ENCODE results near the gene HOXA3. TPM values are rescaled to one million over a fixed set of nuclear protein-coding genes. Genes with fewer than 3 reads are reported as not detected.

The HOXA3 gene
- total RNA-seq, 3 donors from 2014 or later (not counting 1 experiment from before 2014, with no cell fraction given): 0.32 to 0.78 (median 0.35) TPM

DNA sequence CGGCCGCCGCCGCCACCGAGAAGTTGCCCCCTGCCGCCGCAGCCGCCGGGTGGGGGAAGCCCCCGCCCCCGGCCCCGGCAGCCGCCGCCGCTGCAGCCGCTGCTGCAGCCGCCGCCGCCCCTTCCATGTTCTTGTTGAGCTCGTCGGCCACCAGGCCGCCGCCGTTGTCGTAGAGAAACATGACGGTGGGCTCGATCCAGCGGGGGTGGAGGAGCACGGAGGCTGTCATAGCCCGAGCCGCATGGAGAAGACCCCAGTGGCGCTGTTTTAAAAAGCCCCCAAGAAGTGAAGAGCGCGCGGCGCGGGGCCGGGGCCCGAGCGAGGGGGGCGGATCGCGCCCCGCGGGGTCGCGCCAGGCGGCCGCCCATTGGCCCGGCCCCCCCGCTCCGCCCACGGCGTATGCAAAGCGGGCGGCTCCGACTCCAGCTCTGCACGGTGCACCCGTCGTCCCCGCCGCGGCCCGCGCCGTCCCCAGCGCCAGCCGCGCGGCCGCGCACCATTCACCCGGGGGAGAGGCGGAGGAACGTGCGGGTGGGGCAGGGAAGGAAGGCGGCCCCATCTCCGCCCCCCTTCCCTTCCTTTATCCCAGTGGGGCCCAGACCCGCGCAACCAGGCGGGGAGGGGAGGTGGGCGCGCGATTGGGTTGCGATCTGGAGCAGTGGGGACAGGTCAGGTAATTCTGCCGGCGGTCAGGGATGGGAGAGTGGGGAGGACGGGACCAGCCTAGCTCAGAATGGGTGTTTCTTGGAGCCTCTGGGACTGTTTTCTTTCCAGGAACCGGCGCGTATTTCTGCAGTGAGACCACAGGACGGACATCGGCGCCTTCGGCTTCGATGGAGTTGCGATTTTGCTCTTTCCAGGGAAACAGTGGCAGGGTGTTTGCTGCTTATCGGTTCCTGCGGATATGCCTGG, 47.7 kb upstream of the HOXA3 start, which contains the start of gene HOXA13:
Gene HOXA13, minus strand, starts transcription at position 243 of the 912 bp plus-strand sequence. Its CDS starts 14 bp downstream, at position 229.
- Histone ChIP-seq H3K27me3 (ENCODE audit: control insufficient read depth, insufficient read depth, low read length) (peaks cover 82% of the 10 kb centered on the region), H3K4me1 (ENCODE audit: control insufficient read depth, insufficient read depth, low read length) (peaks cover 38% of the 10 kb centered on the region), H3K9me3 (ENCODE audit: control insufficient read depth, insufficient read depth, low read length) (no peaks in the 10 kb centered on the region), H3K36me3 (ENCODE audit: control insufficient read depth, insufficient read depth, low read length) (no peaks in the 10 kb centered on the region), H3K4me3 (ENCODE audit: low read length) (no peak within 1 kb of the TSS), H3K27ac (ENCODE audit: low read length) (no peak within 1 kb of the TSS)
- 1% methylated on average over 96 of the region's 99 CpGs for WGBS (ENCODE audit: insufficient coverage)
- H3K4me1 Mint-ChIP-seq: peaks cover 24 to 39% of the 10 kb centered on the region in 2 donors
- H3K9me3 Mint-ChIP-seq: no peaks in the 10 kb centered on the region
- DNase-seq (peak in 1 of 2 donors; percentile 58), ATAC-seq (peak; percentile 71 to 81 (median 76))
- intact Hi-C loops (cut with micrococcal nuclease): loop anchor here (5.0 kb wide), 3 partner anchors 42 to 897 kb away; partner anchors contain the start of gene EVX1
- H3K27ac Mint-ChIP-seq: no peak within 1 kb of the TSS
- TF ChIP-seq, protein P1, sequence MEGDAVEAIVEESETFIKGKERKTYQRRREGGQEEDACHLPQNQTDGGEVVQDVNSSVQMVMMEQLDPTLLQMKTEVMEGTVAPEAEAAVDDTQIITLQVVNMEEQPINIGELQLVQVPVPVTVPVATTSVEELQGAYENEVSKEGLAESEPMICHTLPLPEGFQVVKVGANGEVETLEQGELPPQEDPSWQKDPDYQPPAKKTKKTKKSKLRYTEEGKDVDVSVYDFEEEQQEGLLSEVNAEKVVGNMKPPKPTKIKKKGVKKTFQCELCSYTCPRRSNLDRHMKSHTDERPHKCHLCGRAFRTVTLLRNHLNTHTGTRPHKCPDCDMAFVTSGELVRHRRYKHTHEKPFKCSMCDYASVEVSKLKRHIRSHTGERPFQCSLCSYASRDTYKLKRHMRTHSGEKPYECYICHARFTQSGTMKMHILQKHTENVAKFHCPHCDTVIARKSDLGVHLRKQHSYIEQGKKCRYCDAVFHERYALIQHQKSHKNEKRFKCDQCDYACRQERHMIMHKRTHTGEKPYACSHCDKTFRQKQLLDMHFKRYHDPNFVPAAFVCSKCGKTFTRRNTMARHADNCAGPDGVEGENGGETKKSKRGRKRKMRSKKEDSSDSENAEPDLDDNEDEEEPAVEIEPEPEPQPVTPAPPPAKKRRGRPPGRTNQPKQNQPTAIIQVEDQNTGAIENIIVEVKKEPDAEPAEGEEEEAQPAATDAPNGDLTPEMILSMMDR (IDR thresholded peaks at IDR 0.05): no peak
- H3K36me3 Mint-ChIP-seq: no peaks in the 10 kb centered on the region
- peaks cover 72 to 82% of the 10 kb centered on the region in 2 donors for H3K27me3 Mint-ChIP-seq (ENCODE audit: low read depth in 2 of 2)
- peak within 1 kb of the TSS; percentile 85 for H3K4me3 Mint-ChIP-seq

DNA sequence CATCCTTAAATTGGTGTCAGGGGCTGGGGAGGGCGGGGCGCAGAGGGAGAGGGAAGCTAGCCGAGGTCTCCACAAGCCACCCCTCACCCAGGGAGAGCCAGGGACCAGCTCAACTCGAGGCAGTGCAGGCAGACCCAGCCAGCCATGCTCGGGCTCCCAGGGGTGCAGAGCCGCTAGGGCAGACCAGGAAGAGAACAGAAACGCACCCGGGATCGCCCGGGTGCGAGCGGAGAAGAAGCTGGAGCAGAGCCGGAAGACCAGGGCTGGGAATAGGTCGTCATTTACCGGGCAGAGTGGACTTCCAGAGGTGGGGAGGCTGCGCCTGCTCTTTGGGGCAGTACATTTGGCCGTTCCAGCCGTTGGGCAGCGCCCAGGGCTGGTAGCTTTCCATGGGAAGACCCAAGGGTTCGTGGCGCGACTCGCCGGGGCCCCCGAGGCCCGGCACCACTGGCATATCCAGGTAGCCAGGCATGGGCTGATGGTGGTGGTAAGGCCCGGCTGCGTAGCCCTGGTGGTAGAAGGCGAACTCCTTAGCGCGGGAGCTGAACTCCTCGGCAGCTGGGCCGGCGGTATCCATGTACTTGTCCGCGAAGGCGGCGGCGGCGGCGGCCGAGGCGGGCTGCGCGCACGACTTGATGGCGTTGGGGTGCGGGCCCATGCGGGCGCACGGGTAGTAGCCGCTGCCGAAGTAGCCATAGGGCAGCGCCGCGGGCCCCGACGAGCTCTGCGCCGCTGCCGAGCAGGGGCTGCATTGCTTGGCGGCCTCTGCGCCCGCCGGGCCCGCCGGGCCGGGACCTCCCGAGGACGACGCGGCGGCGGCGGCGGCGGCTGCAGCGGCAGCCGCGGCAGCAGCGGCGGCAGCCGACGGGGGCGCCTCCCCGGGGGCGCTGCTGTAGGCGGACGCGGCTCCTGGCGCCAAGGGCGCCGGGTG, 46.8 kb upstream of the HOXA3 start:
- Mint-ChIP-seq H3K4me1 (peaks cover 18 to 34% of the 10 kb centered on the region in 2 donors), H3K9me3 (no peaks in the 10 kb centered on the region), H3K27ac (no peak overlapping the region), H3K36me3 (no peaks in the 10 kb centered on the region), H3K27me3 (ENCODE audit: low read depth in 2 of 2) (peaks cover 76 to 87% of the 10 kb centered on the region in 2 donors), H3K4me3 (peak overlapping the region; percentile 79)
- Histone ChIP-seq H3K27ac (ENCODE audit: low read length) (no peak overlapping the region), H3K27me3 (ENCODE audit: control insufficient read depth, insufficient read depth, low read length) (peaks cover 83% of the 10 kb centered on the region), H3K4me3 (ENCODE audit: low read length) (no peak overlapping the region), H3K36me3 (ENCODE audit: control insufficient read depth, insufficient read depth, low read length) (no peaks in the 10 kb centered on the region), H3K9me3 (ENCODE audit: control insufficient read depth, insufficient read depth, low read length) (no peaks in the 10 kb centered on the region), H3K4me1 (ENCODE audit: control insufficient read depth, insufficient read depth, low read length) (peaks cover 32% of the 10 kb centered on the region)
- intact Hi-C loops (cut with micrococcal nuclease): loop anchor here (5.0 kb wide), 2 partner anchors 878 to 898 kb away; no protein-coding TSS in a partner anchor
- ATAC-seq (peak in 2 of 3 donors; percentile 11 to 35), DNase-seq (peak in 1 of 2 donors; percentile 17)
- WGBS (ENCODE audit: insufficient coverage): 4% methylated on average over 93 of the region's 93 CpGs
- TF ChIP-seq, protein P1 (IDR thresholded peaks at IDR 0.05): no peak

DNA sequence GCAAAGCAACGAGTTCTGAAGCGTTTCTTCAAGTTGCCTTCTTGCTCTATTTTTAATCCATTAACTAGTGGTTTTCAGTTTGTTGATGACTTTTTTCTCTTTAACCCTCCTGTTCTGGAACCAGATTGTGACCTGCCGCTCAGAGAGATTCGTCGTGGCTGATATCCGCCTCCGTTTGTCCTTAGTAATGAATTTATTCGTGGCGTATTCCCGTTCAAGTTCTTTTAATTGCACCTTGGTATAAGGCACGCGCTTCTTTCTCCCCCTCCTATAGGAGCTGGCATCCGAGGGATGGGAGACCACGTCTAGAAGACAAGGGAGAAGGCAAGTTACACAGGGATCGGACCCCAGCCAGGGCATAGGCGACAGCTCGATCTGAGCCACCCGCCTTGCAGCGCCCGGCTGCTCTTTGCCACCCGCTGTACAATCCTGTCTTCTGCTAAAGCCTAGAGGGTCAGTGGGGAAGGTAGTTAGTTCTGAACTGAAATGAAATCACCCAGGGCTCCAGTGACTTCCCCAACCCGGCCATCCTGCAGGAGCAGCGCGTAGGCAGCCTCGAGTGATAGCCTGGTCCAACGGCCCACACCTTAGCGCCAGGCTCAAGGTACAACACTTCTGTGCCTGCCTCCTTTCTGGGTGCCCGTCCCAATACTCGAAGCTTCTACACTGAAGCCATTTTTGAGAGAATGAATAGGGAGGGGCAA, 45.9 kb upstream of the HOXA3 start:
- 15% methylated on average over 29 of the region's 29 CpGs for WGBS (ENCODE audit: insufficient coverage)
- H3K4me1 Mint-ChIP-seq: peaks cover 18 to 34% of the 10 kb centered on the region in 2 donors

More for the DNA sequence above, 45.9 kb upstream of the HOXA3 start:
- peak overlapping the region in 1 of 2 donors; percentile 34 for H3K27ac Mint-ChIP-seq
- H3K27me3 ChIP-seq (ENCODE audit: control insufficient read depth, insufficient read depth, low read length): peaks cover 85% of the 10 kb centered on the region
- H3K36me3 Mint-ChIP-seq: no peaks in the 10 kb centered on the region
- no peaks in the 10 kb centered on the region for H3K9me3 ChIP-seq (ENCODE audit: control insufficient read depth, insufficient read depth, low read length)
- H3K36me3 ChIP-seq (ENCODE audit: control insufficient read depth, insufficient read depth, low read length): no peaks in the 10 kb centered on the region
- intact Hi-C loops (cut with micrococcal nuclease): loop anchor here (5.0 kb wide), 2 partner anchors 879 to 899 kb away; no protein-coding TSS in a partner anchor
- TF ChIP-seq, protein P1 (IDR thresholded peaks at IDR 0.05): no peak
- H3K27ac ChIP-seq (ENCODE audit: low read length): no peak overlapping the region
- no peak overlapping the region for H3K4me3 ChIP-seq (ENCODE audit: low read length)
- peak overlapping the region; percentile 79 for H3K4me3 Mint-ChIP-seq
- H3K4me1 ChIP-seq (ENCODE audit: control insufficient read depth, insufficient read depth, low read length): peaks cover 37% of the 10 kb centered on the region
- DNase-seq (peak in 1 of 2 donors; percentile 13), ATAC-seq (no peak)
- H3K9me3 Mint-ChIP-seq: no peaks in the 10 kb centered on the region
- H3K27me3 Mint-ChIP-seq (ENCODE audit: low read depth in 2 of 2): peaks cover 78 to 87% of the 10 kb centered on the region in 2 donors
